Ascending aorta (tissue), 2 donors: ENCODE data around the gene AP3M1. TPM values are rescaled to one million over a fixed set of nuclear protein-coding genes. Genes with fewer than 3 reads are reported as not detected.
A peak's percentile ranks its signal among the peaks of the same experiment; 100 is the strongest.

Source experiments
- DNase-seq, 2 donors: peaks; one replicate each; pipeline ENCODE4 v3.0.0-alpha.2; 2019; ENCODE audit warnings: low spot score in 2 of 2
- H3K27ac ChIP-seq, 2 donors: fragments of 200-600 bp; sonication (generic); one replicate each; pipeline ENCODE4 v1.5.1; 2016 to 2017; ENCODE audit warnings: mild to moderate bottlenecking in 1 of 2
- H3K27me3 ChIP-seq: fragments of 200-600 bp; sonication (generic); one replicate; pipeline ENCODE4 v1.5.1; 2017
- H3K36me3 ChIP-seq, 2 donors: fragments of 200-600 bp; sonication (generic); one replicate each; pipeline ENCODE4 v1.5.1; 2016
- H3K4me1 ChIP-seq, 2 donors: fragments of 200-600 bp; sonication (generic); one replicate each; pipeline ENCODE4 v1.5.1; 2016 to 2017; ENCODE audit warnings: mild to moderate bottlenecking in 1 of 2
- H3K4me3 ChIP-seq, 2 donors: fragments of 200-600 bp; sonication (generic); one replicate each; pipeline ENCODE4 v1.5.1; 2016 to 2017; ENCODE audit warnings: mild to moderate bottlenecking in 1 of 2
- H3K9me3 ChIP-seq, 2 donors: fragments of 200-600 bp; sonication (generic); one replicate each; pipeline ENCODE4 v1.5.1; 2016
- CTCF ChIP-seq, 3 experiments: fragments of 200-600 bp in 2 of 3; fragments of 450-650 bp in 1 of 3; sonication (generic) in 2 of 3; IDR thresholded peaks; one replicate each; pipeline ENCODE4 v1.5.1; 2016 to 2019; ENCODE audit warnings: antibody characterized with exemption in 3 of 3, mild to moderate bottlenecking in 1 of 3, moderate library complexity in 1 of 3
- intact Hi-C: fragments of 100-400 bp; cut with DNase I; formaldehyde crosslinking; loops from one replicate; pipeline ENCODE4 v1.15.1; 2023
- total RNA-seq: library from RNA; depleted of rRNA; stranded (reverse); fragments of >200 nt; gene quantifications from one replicate; pipeline ENCODE4 v1.1.0, GENCODE V29; 2016

Gene AP3M1
- total RNA-seq, 1 donor from 2014 or later: 11.9 TPM

DNA sequence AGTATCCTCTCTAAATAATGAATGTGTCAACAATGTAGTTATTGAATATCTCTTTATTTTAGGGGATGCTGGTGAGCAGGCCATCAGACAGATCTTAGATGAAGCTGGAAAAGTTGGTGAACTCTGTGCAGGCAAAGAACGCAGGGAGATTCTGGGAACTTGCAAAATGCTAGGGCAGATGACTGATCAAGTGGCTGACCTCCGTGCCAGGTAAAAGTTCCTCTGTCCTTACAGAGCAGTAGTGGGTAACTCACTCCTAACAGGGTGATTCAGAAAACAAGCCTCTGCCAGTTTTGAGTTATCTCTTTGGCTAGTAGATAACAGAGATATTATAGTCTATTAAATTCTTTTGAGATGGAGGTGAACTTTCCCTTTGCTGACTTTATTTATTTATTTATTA is 67.3 kb downstream of the AP3M1 start:
- H3K36me3 ChIP-seq: peaks cover 11 to 25% of the 10 kb centered on the region in 2 donors
- H3K4me3 ChIP-seq: no peak overlapping the region
- no peaks in the 10 kb centered on the region for H3K9me3 ChIP-seq
- TF ChIP-seq CTCF (IDR thresholded peaks at IDR 0.05): no peak
- intact Hi-C loops: loop anchor here (5.0 kb wide), 1 partner anchor 141 kb away; no protein-coding TSS in a partner anchor
- peaks cover 6 to 29% of the 10 kb centered on the region in 2 donors for H3K4me1 ChIP-seq
- no peak overlapping the region for H3K27ac ChIP-seq
- DNase-seq: no peak
- no peaks in the 10 kb centered on the region for H3K27me3 ChIP-seq

DNA sequence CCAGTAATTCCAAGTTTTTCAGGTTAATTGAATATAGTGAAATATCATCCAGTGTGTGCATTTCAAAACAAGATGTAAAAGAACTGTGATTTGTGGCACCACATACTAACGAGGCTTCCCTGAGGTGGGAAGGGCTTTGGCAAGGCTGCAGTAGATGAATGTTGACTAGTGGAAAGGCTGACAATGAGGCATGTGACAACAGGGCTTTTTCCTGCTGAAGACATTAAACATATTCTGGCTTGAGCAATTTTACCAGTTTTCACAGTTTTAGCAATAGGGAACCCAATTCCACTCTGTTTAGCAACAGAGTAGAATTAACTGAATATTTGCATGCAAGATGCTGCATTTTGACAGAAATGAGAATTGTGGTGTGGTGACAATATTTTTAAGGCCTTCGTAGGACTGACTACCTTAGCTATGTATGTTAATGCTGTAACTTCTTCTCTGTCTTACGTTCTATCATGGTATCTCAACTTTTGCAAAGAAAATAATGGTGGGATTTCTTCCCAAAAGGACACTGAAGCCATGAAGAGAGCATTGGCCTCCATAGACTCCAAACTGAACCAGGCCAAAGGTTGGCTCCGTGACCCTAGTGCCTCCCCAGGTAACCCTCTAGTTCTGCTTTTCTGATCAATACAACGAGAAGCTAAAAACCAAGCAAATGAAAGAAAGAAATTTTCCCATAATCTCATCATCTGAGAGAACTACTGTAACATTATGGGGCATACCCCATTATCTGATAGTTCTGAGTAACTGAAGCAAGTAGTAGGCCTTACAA is 68.5 kb downstream of the AP3M1 start:
- H3K4me1 ChIP-seq: peaks cover 6 to 36% of the 10 kb centered on the region in 2 donors
- no peak overlapping the region for H3K27ac ChIP-seq
- no peaks in the 10 kb centered on the region for H3K27me3 ChIP-seq
- no peak for TF ChIP-seq CTCF (IDR thresholded peaks at IDR 0.05)
- intact Hi-C loops: loop anchor here (2.0 to 5.0 kb wide), 2 partner anchors 140 to 195 kb away; no protein-coding TSS in a partner anchor
- no peak overlapping the region for H3K4me3 ChIP-seq
- H3K9me3 ChIP-seq: no peaks in the 10 kb centered on the region
- H3K36me3 ChIP-seq: peaks cover 11 to 25% of the 10 kb centered on the region in 2 donors
- no peak for DNase-seq

GRCh38 chr10:74081192-74081803 is 69.3 kb downstream of the AP3M1 start:
- no peak overlapping the region for H3K27ac ChIP-seq
- H3K4me1 ChIP-seq: peaks cover 6 to 38% of the 10 kb centered on the region in 2 donors
- H3K9me3 ChIP-seq: no peaks in the 10 kb centered on the region
- peak; percentile 59 to 70 (median 62) for TF ChIP-seq CTCF (IDR thresholded peaks at IDR 0.05)
- H3K36me3 ChIP-seq: peaks cover 14 to 30% of the 10 kb centered on the region in 2 donors
- intact Hi-C loops: loop anchor here (2.0 to 5.0 kb wide), 2 partner anchors 139 to 194 kb away; no protein-coding TSS in a partner anchor
- DNase-seq: no peak
- no peak overlapping the region for H3K4me3 ChIP-seq
- H3K27me3 ChIP-seq: no peaks in the 10 kb centered on the region

DNA sequence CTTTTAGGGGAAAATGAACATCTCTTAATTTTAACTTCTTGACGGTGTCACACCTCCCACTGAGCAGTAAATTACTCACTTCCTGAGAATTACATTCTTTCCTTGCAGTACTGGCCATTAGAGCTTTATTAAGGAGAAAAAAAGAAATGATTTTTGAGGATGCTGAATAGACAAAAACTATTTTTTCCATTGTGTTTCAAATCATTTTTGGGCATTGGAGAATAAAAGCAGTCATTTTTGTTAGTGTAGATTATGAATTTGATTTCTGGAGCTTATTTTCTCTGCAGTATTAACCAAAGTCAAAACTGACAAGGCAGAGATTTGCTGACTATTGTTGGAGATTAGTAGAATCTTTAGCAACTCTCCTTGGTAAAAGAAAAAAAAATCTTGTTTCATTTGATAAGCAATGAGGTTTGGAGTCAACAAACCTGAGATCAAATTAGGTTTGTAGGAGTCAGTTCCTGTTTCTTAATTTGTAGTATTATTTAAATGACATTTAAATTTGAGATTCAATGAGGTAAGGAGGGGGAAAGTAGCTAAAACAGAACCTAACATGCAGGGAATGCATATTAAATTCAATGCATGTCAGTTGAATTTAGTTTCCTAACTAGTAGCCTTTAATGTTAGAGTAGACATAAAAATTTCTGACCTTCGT is 70.6 kb downstream of the AP3M1 start:
- Histone ChIP-seq H3K27me3 (no peaks in the 10 kb centered on the region), H3K4me1 (peaks cover 6 to 44% of the 10 kb centered on the region in 2 donors), H3K9me3 (no peaks in the 10 kb centered on the region), H3K27ac (peak overlapping the region; percentile 16 to 46), H3K36me3 (peaks cover 20 to 34% of the 10 kb centered on the region in 2 donors), H3K4me3 (no peak overlapping the region)
- TF ChIP-seq CTCF (IDR thresholded peaks at IDR 0.05): no peak
- intact Hi-C loops: loop anchor here (2.0 to 5.0 kb wide), 2 partner anchors 138 to 193 kb away; no protein-coding TSS in a partner anchor
- DNase-seq: no peak

DNA sequence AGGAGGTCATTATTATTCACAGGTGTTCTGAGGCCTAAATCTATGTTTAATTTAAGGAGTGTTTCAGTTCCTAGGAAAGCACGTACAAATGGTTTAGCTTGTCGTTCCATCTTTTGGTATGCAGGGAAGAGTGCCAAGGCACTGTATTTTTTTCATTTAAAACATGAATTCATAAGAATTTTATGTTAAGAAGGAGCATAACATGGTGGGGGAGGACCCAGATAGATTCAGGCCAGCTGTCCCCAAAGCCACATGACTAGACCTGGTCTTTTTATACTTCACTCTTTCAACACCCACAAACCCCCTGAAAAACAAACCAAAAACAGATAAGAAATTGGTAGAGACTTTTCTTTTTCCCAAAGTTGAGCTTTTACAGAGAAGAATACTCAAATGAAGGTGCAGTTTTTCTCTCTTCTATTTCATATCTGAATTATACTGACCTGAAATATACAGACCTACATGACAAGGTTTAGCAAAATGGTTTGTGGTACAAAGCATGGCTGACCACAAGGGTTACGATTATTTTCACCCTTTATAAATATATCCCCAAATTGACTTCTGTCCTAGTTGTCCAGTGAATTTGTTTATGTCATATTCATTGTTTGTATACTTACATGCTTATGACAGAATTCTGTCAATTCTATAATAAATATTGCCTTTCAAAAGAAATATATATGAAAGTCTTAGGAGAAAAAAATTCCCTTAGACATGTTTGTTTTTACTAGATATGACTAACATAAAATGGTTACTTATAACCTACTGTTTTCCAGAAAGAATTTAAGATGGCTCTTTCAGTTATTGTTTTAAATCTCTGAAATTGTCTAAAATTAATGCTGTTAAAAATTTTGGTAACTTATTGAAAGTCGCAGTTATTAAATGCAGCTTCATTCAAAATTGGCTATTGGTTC is 71.3 kb downstream of the AP3M1 start:
- H3K27me3 ChIP-seq: no peaks in the 10 kb centered on the region
- H3K4me3 ChIP-seq: no peak overlapping the region
- peak overlapping the region; percentile 16 to 46 for H3K27ac ChIP-seq
- TF ChIP-seq CTCF (IDR thresholded peaks at IDR 0.05): no peak
- no peaks in the 10 kb centered on the region for H3K9me3 ChIP-seq
- peaks cover 6 to 48% of the 10 kb centered on the region in 2 donors for H3K4me1 ChIP-seq
- DNase-seq: no peak
- intact Hi-C loops: no loop called here
- H3K36me3 ChIP-seq: peaks cover 20 to 34% of the 10 kb centered on the region in 2 donors
